CD14-positive monocyte (primary cell): ENCODE data around the gene SERPINA1. TPM values are rescaled to one million over a fixed set of nuclear protein-coding genes. Genes with fewer than 3 reads are reported as not detected.

Experiments used
- DNase-seq, 3 donors: peaks; one replicate each; pipeline ENCODE4 v3.0.0-alpha.2; 2011 to 2022
- H2AFZ ChIP-seq: 2 replicates; pipeline ENCODE4 v1.6.0; 2012; ENCODE audit warnings: mild to moderate bottlenecking, low read depth, low read length, inconsistent platforms; ENCODE audit not compliant: insufficient read depth, poor library complexity, severe bottlenecking
- H3K27ac ChIP-seq, 2 donors: 1 replicate in 1 of 2; 2 replicates in 1 of 2; pipeline ENCODE4 v1.5.1; 2012 to 2013; ENCODE audit warnings: low read length in 2 of 2, control low read depth in 1 of 2, inconsistent platforms in 1 of 2, low read depth in 1 of 2, mild to moderate bottlenecking in 1 of 2
- H3K27me3 ChIP-seq, 2 donors: one replicate each; pipeline versions ENCODE4 v1.6.0 to v1.6.1; 2011 to 2013; ENCODE audit warnings: low read length in 2 of 2; ENCODE audit not compliant: control insufficient read depth in 2 of 2, insufficient read depth in 2 of 2
- H3K36me3 ChIP-seq, 2 donors: replicated peaks in 1 of 2; 1 replicate in 1 of 2; 2 replicates in 1 of 2; pipeline versions ENCODE4 v1.5.1 to v1.6.1; 2012 to 2013; ENCODE audit warnings: low read length in 2 of 2, control low read depth in 1 of 2, inconsistent platforms in 1 of 2, mild to moderate bottlenecking in 1 of 2; ENCODE audit not compliant: insufficient read depth in 2 of 2, control insufficient read depth in 1 of 2
- H3K4me1 ChIP-seq, 2 donors: 1 replicate in 1 of 2; 2 replicates in 1 of 2; pipeline versions ENCODE4 v1.5.1 to v1.6.1; 2012 to 2013; ENCODE audit warnings: low read length in 2 of 2, control low read depth in 1 of 2, inconsistent platforms in 1 of 2, mild to moderate bottlenecking in 1 of 2, moderate library complexity in 1 of 2; ENCODE audit not compliant: insufficient read depth in 2 of 2, control insufficient read depth in 1 of 2
- H3K4me2 ChIP-seq: replicated peaks from 2 replicates; pipeline ENCODE3; 2012; ENCODE audit warnings: low read length, moderate library complexity, mild to moderate bottlenecking; ENCODE audit not compliant: poor library complexity, severe bottlenecking; ENCODE audit errors: extremely low read depth
- H3K4me3 ChIP-seq, 3 experiments: fragments of 200-600 bp in 1 of 3; sonication (generic) in 1 of 3; replicated peaks in 1 of 3; 1 replicate in 2 of 3; 2 replicates in 1 of 3; pipeline ENCODE4 v1.5.1; 2011 to 2013; ENCODE audit warnings: low read length in 3 of 3, mild to moderate bottlenecking in 3 of 3, control low read depth in 2 of 3, low read depth in 2 of 3, inconsistent platforms in 1 of 3, moderate library complexity in 1 of 3
- H3K79me2 ChIP-seq: 2 replicates; pipeline ENCODE4 v1.6.0; 2012; ENCODE audit warnings: mild to moderate bottlenecking, control low read depth, inconsistent platforms, low read length, moderate library complexity; ENCODE audit not compliant: insufficient read depth
- H3K9ac ChIP-seq: 2 replicates; pipeline ENCODE4 v1.6.0; 2017; ENCODE audit warnings: low read length, mild to moderate bottlenecking; ENCODE audit not compliant: insufficient read depth, poor library complexity, severe bottlenecking
- H3K9me3 ChIP-seq, 2 donors: replicated peaks in 1 of 2; 1 replicate in 1 of 2; 2 replicates in 1 of 2; pipeline versions ENCODE4 v1.5.1 to v1.6.1; 2012 to 2013; ENCODE audit warnings: low read length in 2 of 2, control low read depth in 1 of 2; ENCODE audit not compliant: control insufficient read depth in 1 of 2, insufficient read depth in 1 of 2
- H4K20me1 ChIP-seq: 2 replicates; pipeline ENCODE4 v1.6.0; 2012; ENCODE audit warnings: mild to moderate bottlenecking, low read length, control low read depth, moderate library complexity; ENCODE audit not compliant: insufficient read depth
- H3K27ac Mint-ChIP-seq, 7 donors: one replicate each; pipeline ENCODE4 v1.8.0; 2020; ENCODE audit warnings: mild to moderate bottlenecking in 7 of 7, mixed read lengths in 7 of 7, moderate library complexity in 6 of 7, inconsistent platforms in 2 of 7
- H3K27me3 Mint-ChIP-seq, 3 donors: one replicate each; pipeline ENCODE4 v1.8.0; 2021 to 2022; ENCODE audit warnings: low read depth in 3 of 3, mild to moderate bottlenecking in 3 of 3, mixed read lengths in 3 of 3, moderate library complexity in 3 of 3, inconsistent platforms in 1 of 3
- H3K36me3 Mint-ChIP-seq, 2 donors: one replicate each; pipeline ENCODE4 v1.8.0; 2020; ENCODE audit warnings: mixed read lengths in 2 of 2, inconsistent platforms in 1 of 2, mild to moderate bottlenecking in 1 of 2
- H3K4me1 Mint-ChIP-seq: one replicate; pipeline ENCODE4 v1.8.0; 2020; ENCODE audit warnings: mild to moderate bottlenecking, mixed read lengths
- H3K4me3 Mint-ChIP-seq, 2 donors: one replicate each; pipeline ENCODE4 v1.8.0; 2020; ENCODE audit warnings: mild to moderate bottlenecking in 2 of 2, mixed read lengths in 2 of 2, moderate library complexity in 1 of 2
- H3K9me3 Mint-ChIP-seq, 7 donors: one replicate each; pipeline ENCODE4 v1.8.0; 2020 to 2022; ENCODE audit warnings: mixed read lengths in 7 of 7, mild to moderate bottlenecking in 6 of 7, moderate library complexity in 6 of 7, inconsistent platforms in 2 of 7
- WGBS: methylation state at CpG from one replicate; pipeline ENCODE4 v1.1.5; 2013; ENCODE audit warnings: missing lambda C conversion rate; ENCODE audit not compliant: insufficient coverage; 5-methylcytosine and 5-hydroxymethylcytosine counted together
- intact Hi-C, 2 donors: fragments of 100-400 bp; cut with micrococcal nuclease; formaldehyde crosslinking; loops; one replicate each; pipeline versions ENCODE4 v1.15.0 to v1.15.1; 2023
- polyA plus RNA-seq, 3 donors: library from polyadenylated mRNA; depleted of rRNA in 1 of 3; unstranded in 2 of 3; stranded (reverse) in 1 of 3; fragments of 300-500 nt in 2 of 3; fragments of >200 nt in 1 of 3; fragmentation: Illumina TruSeq in 2 of 3; gene quantifications; 1 replicate in 2 of 3; 2 replicates in 1 of 3; pipeline ENCODE4 v1.2.3, GENCODE V29; 2012 to 2021
- TF ChIP-seq, protein P1 (sequence below): fragments of 200-600 bp; IDR thresholded peaks from one replicate; pipeline ENCODE4 v1.8.0; 2022; ENCODE audit warnings: antibody characterized with exemption, mild to moderate bottlenecking

SERPINA1 gene
- polyA plus RNA-seq, 3 donors = 1,278 to 2,075 (median 2,042) TPM

DNA sequence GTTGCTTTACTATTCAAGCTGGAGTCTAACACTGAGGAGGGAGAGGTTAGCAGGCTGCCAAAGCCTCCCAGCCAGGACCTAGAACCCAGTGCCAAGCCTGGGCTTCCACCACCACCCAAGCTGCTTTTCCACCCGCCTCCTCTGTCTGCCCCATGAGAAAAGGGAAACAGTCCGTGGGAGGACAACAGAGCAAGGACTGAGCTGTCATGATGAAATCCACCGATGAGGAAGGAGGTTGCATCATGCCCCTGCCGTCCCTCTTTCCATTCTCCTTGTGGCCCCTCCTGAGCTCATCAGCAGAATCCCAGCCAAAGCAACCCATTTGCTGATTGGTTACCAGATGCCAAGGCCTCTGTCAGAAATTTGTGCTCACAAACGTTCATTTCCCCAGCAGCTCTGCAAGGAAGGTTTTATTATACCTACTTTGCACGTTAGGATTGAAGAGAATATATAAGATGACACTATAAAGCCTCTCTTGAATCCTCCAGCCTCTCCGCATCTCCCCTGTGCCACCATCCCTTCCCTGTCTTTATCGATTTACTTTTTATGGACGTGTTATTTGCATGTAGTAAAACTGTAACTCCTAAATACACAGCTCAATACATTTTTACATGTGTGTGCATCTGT, 6.3 kb upstream of the SERPINA1 start:
- Histone ChIP-seq H3K79me2 (peaks cover 28% of the 10 kb centered on the region), H3K4me2 (peak overlapping the region; percentile 17), H3K27me3 (no peaks in the 10 kb centered on the region), H3K9ac (peak overlapping the region; percentile 39), H3K27ac (peak overlapping the region; percentile 95 to 96), H4K20me1 (no peaks in the 10 kb centered on the region), H3K4me1 (peaks cover 70 to 81% of the 10 kb centered on the region in 2 donors), H2AFZ (no peak overlapping the region), H3K9me3 (no peaks in the 10 kb centered on the region), H3K4me3 (no peak overlapping the region), H3K36me3 (no peaks in the 10 kb centered on the region)
- Mint-ChIP-seq H3K9me3 (peaks cover 0 to 3% (median 0%) of the 10 kb centered on the region in 7 donors), H3K36me3 (peaks cover 0 to 17% of the 10 kb centered on the region in 2 donors), H3K4me1 (peaks cover 82% of the 10 kb centered on the region), H3K27me3 (peaks cover 0 to 4% (median 0%) of the 10 kb centered on the region in 3 donors), H3K4me3 (peak overlapping the region in 1 of 2 donors; percentile 16), H3K27ac (peak overlapping the region; percentile 98 to 99 (median 99))
- TF ChIP-seq, protein P1, sequence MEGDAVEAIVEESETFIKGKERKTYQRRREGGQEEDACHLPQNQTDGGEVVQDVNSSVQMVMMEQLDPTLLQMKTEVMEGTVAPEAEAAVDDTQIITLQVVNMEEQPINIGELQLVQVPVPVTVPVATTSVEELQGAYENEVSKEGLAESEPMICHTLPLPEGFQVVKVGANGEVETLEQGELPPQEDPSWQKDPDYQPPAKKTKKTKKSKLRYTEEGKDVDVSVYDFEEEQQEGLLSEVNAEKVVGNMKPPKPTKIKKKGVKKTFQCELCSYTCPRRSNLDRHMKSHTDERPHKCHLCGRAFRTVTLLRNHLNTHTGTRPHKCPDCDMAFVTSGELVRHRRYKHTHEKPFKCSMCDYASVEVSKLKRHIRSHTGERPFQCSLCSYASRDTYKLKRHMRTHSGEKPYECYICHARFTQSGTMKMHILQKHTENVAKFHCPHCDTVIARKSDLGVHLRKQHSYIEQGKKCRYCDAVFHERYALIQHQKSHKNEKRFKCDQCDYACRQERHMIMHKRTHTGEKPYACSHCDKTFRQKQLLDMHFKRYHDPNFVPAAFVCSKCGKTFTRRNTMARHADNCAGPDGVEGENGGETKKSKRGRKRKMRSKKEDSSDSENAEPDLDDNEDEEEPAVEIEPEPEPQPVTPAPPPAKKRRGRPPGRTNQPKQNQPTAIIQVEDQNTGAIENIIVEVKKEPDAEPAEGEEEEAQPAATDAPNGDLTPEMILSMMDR = no peak
- intact Hi-C loops = loop anchor here in 1 of 2 donors (5.0 kb wide), 1 partner anchor 437 kb away; no protein-coding TSS in a partner anchor
- peak; percentile 93 to 97 (median 96) for DNase-seq
- 20% methylated on average over 4 of the region's 9 CpGs for WGBS

DNA sequence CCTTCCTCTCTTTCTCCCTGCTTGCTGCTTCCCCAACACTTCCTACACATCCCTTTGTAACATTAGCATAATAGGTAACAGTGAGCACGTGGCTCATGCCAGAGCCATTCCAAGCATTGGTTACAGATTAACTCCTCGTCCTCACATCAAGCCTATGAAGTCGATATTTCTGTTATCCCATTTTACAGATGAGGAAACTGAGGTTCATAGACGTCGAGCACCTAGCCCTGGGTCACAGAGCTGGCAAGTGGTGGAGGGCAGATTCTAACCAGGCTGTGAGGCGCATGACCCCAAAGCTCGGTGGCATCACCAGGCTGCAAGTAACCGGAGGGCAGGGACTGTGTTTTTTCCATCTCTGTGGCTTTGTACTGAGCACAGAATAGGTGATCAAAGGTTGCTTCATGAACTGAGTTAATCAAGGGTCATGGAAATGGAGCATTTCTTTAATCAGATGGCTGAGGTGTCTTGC, 5.7 kb upstream of the SERPINA1 start:
- WGBS = 74% methylated on average over 7 of the region's 8 CpGs
- peak overlapping the region in 1 of 2 donors; percentile 65 for H3K4me3 Mint-ChIP-seq

More for the DNA sequence above, 5.7 kb upstream of the SERPINA1 start:
- peak overlapping the region in 1 of 3 experiments; percentile 18 for H3K4me3 ChIP-seq
- H3K36me3 ChIP-seq = peaks cover 0 to 6% of the 10 kb centered on the region in 2 donors
- H3K4me1 ChIP-seq = peaks cover 70 to 81% of the 10 kb centered on the region in 2 donors
- TF ChIP-seq, protein P1 = no peak
- peaks cover 83% of the 10 kb centered on the region for H3K4me1 Mint-ChIP-seq
- H3K9me3 Mint-ChIP-seq = peaks cover 0 to 3% (median 0%) of the 10 kb centered on the region in 7 donors
- no peaks in the 10 kb centered on the region for H4K20me1 ChIP-seq
- peak overlapping the region; percentile 13 for H3K4me2 ChIP-seq
- H3K36me3 Mint-ChIP-seq = peaks cover 0 to 20% of the 10 kb centered on the region in 2 donors
- H3K27me3 ChIP-seq = no peaks in the 10 kb centered on the region
- peak overlapping the region; percentile 95 to 96 for H3K27ac ChIP-seq
- H3K27me3 Mint-ChIP-seq = peaks cover 0 to 4% (median 0%) of the 10 kb centered on the region in 3 donors
- H3K27ac Mint-ChIP-seq = peak overlapping the region; percentile 98 to 99 (median 99)
- H3K9me3 ChIP-seq = no peaks in the 10 kb centered on the region
- H2AFZ ChIP-seq = no peak overlapping the region
- peaks cover 35% of the 10 kb centered on the region for H3K79me2 ChIP-seq
- peak overlapping the region; percentile 39 for H3K9ac ChIP-seq
- intact Hi-C loops = loop anchor here in 1 of 2 donors (5.0 kb wide), 1 partner anchor 437 kb away; no protein-coding TSS in a partner anchor
- DNase-seq = no peak
